ENCODE measurements around the gene TBXAS1. TPM values are rescaled to one million over a fixed set of nuclear protein-coding genes. Genes with fewer than 3 reads are reported as not detected.

TBXAS1 gene
- total RNA-seq, 2 donors from 2014 or later: 15.7 to 23.7 TPM

- intact Hi-C loops (cut with DNase I): loop anchor here in 1 of 2 donors (5.0 kb wide), 1 partner anchor 466 kb away; no protein-coding TSS in a partner anchor
- peak; percentile 60 for DNase-seq (ENCODE audit: low spot score)
Measured at GRCh38 chr7:139875821-139876241, 46.8 kb downstream of the TBXAS1 start.

- DNase-seq (ENCODE audit: low spot score): no peak
- intact Hi-C loops (cut with DNase I): loop anchor here in 1 of 2 donors (5.0 kb wide), 1 partner anchor 466 kb away; no protein-coding TSS in a partner anchor
Measured at GRCh38 chr7:139876622-139877283, 47.7 kb downstream of the TBXAS1 start.

- intact Hi-C loops (cut with DNase I): no loop called here
- DNase-seq (ENCODE audit: low spot score): no peak
Measured at GRCh38 chr7:139883814-139884213, 54.8 kb downstream of the TBXAS1 start.

GRCh38 chr7:139884441-139884840, 55.4 kb downstream of the TBXAS1 start:
- peak; percentile 48 for DNase-seq (ENCODE audit: low spot score)
- intact Hi-C loops (cut with DNase I): no loop called here

- intact Hi-C loops (cut with DNase I): no loop called here
Measured at GRCh38 chr7:139885511-139885910, 56.4 kb downstream of the TBXAS1 start.

GRCh38 chr7:139886206-139886605, 57.1 kb downstream of the TBXAS1 start:
- DNase-seq (ENCODE audit: low spot score): no peak
- intact Hi-C loops (cut with DNase I): no loop called here

More at GRCh38 chr7:139885511-139885910, 56.4 kb downstream of the TBXAS1 start:
- no peak for DNase-seq (ENCODE audit: low spot score)

GRCh38 chr7:139886899-139887298, 57.8 kb downstream of the TBXAS1 start:
- intact Hi-C loops (cut with DNase I): no loop called here

GRCh38 chr7:139887992-139888481, 59.0 kb downstream of the TBXAS1 start:
- intact Hi-C loops (cut with DNase I): no loop called here
- DNase-seq (ENCODE audit: low spot score): no peak

More at GRCh38 chr7:139886899-139887298, 57.8 kb downstream of the TBXAS1 start:
- no peak for DNase-seq (ENCODE audit: low spot score)

GRCh38 chr7:139889186-139889871, 60.3 kb downstream of the TBXAS1 start:
- no peak for DNase-seq (ENCODE audit: low spot score)
- intact Hi-C loops (cut with DNase I): no loop called here

- intact Hi-C loops (cut with DNase I): no loop called here
- no peak for DNase-seq (ENCODE audit: low spot score)
Measured at GRCh38 chr7:139893461-139893860, 64.4 kb downstream of the TBXAS1 start.

GRCh38 chr7:139893999-139894398, 64.9 kb downstream of the TBXAS1 start:
- peak; percentile 62 for DNase-seq (ENCODE audit: low spot score)
- intact Hi-C loops (cut with DNase I): no loop called here

- peak; percentile 80 for DNase-seq (ENCODE audit: low spot score)
- intact Hi-C loops (cut with DNase I): no loop called here
Measured at GRCh38 chr7:139895141-139895829, 66.2 kb downstream of the TBXAS1 start.

- no peak for DNase-seq (ENCODE audit: low spot score)
- intact Hi-C loops (cut with DNase I): no loop called here
Measured at GRCh38 chr7:139896288-139896687, 67.2 kb downstream of the TBXAS1 start.

GRCh38 chr7:139896831-139897230, 67.8 kb downstream of the TBXAS1 start:
- intact Hi-C loops (cut with DNase I): no loop called here
- peak; percentile 83 for DNase-seq (ENCODE audit: low spot score)

GRCh38 chr7:139897422-139898090, 68.5 kb downstream of the TBXAS1 start:
- DNase-seq (ENCODE audit: low spot score): peak; percentile 48
- intact Hi-C loops (cut with DNase I): no loop called here

GRCh38 chr7:139898483-139898882, 69.4 kb downstream of the TBXAS1 start:
- intact Hi-C loops (cut with DNase I): no loop called here
- DNase-seq (ENCODE audit: low spot score): peak; percentile 71

GRCh38 chr7:139899328-139899955, 70.4 kb downstream of the TBXAS1 start:
- no peak for DNase-seq (ENCODE audit: low spot score)
- intact Hi-C loops (cut with DNase I): no loop called here

- no peak for DNase-seq (ENCODE audit: low spot score)
- intact Hi-C loops (cut with DNase I): no loop called here
Measured at GRCh38 chr7:139900326-139900725, 71.3 kb downstream of the TBXAS1 start.

Data from posterior vena cava (tissue), 2 donors.